ENCODE measurements around the gene FGF19.

DNA sequence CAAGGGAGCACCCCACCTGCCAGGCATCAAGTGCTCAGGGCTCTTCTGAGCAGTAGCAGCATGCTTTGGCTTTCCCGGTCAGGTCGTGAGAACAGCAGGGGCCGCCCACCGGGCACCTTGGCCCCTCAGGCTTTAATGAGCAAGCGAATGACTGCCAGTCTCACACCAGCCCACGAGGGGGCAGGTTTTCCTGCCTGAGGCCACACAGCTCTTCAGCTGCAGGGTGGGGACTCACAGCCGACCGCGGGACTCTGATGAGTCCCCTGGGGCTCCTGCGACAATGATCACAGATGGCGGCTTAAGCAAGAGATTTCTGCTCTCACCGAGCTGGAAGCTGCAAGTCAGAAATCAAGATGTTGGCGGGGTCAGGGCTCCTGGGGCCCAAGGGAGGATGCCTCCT lies 14.3 kb upstream of the FGF19 start:
- TF ChIP-seq, protein P1, sequence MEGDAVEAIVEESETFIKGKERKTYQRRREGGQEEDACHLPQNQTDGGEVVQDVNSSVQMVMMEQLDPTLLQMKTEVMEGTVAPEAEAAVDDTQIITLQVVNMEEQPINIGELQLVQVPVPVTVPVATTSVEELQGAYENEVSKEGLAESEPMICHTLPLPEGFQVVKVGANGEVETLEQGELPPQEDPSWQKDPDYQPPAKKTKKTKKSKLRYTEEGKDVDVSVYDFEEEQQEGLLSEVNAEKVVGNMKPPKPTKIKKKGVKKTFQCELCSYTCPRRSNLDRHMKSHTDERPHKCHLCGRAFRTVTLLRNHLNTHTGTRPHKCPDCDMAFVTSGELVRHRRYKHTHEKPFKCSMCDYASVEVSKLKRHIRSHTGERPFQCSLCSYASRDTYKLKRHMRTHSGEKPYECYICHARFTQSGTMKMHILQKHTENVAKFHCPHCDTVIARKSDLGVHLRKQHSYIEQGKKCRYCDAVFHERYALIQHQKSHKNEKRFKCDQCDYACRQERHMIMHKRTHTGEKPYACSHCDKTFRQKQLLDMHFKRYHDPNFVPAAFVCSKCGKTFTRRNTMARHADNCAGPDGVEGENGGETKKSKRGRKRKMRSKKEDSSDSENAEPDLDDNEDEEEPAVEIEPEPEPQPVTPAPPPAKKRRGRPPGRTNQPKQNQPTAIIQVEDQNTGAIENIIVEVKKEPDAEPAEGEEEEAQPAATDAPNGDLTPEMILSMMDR (IDR thresholded peaks at IDR 0.05): no peak
- no peak for TF ChIP-seq POLR2AphosphoS5 (IDR thresholded peaks at IDR 0.05)

Measured in breast epithelium (tissue), 3 donors.